Epithelial cell of esophagus (primary cell): ENCODE data around the gene CAB39L.

ENCODE experiments used
- DNase-seq: peaks from one replicate; pipeline ENCODE4 v3.0.0; 2010; ENCODE audit warnings: low read depth
- H3K4me3 ChIP-seq: 2 replicates; pipeline ENCODE4 v1.5.1; 2011; ENCODE audit warnings: mild to moderate bottlenecking, low read length, control low read depth
- CTCF ChIP-seq: IDR thresholded peaks from 2 replicates; pipeline ENCODE4 v1.5.1; 2011; ENCODE audit warnings: low read depth, mild to moderate bottlenecking, low read length, control low read depth, inconsistent platforms; ENCODE audit not compliant: insufficient read depth; ENCODE audit errors: missing control alignments

CAB39L gene

GRCh38 chr13:49453465-49453864 is 9.6 kb upstream of the CAB39L start:
- H3K4me3 ChIP-seq = no peak overlapping the region
- no peak for TF ChIP-seq CTCF
- no peak for DNase-seq

GRCh38 chr13:49452725-49453457 is 9.0 kb upstream of the CAB39L start:
- no peak for DNase-seq
- H3K4me3 ChIP-seq = no peak overlapping the region
- TF ChIP-seq CTCF = no peak

GRCh38 chr13:49450105-49450819 is 6.4 kb upstream of the CAB39L start:
- no peak for TF ChIP-seq CTCF
- no peak for DNase-seq
- H3K4me3 ChIP-seq = no peak overlapping the region

- DNase-seq = no peak
- TF ChIP-seq CTCF = no peak
- no peak overlapping the region for H3K4me3 ChIP-seq
Measured at GRCh38 chr13:49448753-49449152, 4.9 kb upstream of the CAB39L start.

- H3K4me3 ChIP-seq = no peak overlapping the region
- no peak for TF ChIP-seq CTCF
Measured at GRCh38 chr13:49446473-49446872, 2.6 kb upstream of the CAB39L start.

GRCh38 chr13:49444524-49445395 is 896 bp upstream of the CAB39L start:
- DNase-seq = peak; percentile 74

More at GRCh38 chr13:49446473-49446872, 2.6 kb upstream of the CAB39L start:
- no peak for DNase-seq

More at GRCh38 chr13:49444524-49445395, 896 bp upstream of the CAB39L start:
- peak overlapping the region; percentile 89 for H3K4me3 ChIP-seq
- no peak for TF ChIP-seq CTCF
